ENCODE data around the gene KCNJ9.

KCNJ9 gene

DNA sequence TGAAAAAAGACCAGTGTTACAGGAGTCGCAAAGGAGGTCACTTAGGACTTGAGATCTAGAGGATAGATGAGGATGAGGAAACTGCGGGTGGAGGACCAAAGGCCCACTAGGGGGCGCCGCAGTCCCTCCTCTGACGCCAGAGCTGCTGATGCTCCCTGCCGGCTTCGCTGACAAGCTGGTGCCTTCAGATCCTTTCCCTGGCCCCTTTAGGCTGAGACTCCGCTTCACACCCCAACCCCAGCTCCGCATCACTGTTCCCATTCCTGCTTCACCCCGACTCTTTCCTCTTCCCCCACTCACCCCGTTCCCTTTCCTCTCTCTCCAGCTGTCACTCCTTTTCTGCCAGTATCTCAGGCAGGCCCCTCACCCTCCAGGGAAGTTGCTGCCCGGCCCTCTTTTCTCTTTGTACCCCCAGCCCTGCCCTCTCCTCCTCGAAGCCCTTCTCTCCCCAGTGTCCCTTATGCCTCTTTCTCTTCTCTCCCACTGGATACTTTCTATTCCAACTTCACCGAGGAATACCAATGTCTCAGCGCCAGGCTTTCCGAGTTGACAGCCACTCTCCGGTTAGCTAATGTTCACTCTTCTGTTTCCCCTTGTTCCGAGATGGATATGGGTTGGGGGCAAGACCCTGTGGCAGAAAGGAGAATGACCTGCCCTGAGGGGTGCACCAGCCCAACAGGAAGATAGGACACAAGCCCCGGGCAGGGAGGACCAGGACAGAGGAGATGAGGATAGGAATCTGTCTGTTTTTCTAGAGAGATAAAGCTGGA lies 4.5 kb downstream of the KCNJ9 start:
- TF ChIP-seq, protein P1, sequence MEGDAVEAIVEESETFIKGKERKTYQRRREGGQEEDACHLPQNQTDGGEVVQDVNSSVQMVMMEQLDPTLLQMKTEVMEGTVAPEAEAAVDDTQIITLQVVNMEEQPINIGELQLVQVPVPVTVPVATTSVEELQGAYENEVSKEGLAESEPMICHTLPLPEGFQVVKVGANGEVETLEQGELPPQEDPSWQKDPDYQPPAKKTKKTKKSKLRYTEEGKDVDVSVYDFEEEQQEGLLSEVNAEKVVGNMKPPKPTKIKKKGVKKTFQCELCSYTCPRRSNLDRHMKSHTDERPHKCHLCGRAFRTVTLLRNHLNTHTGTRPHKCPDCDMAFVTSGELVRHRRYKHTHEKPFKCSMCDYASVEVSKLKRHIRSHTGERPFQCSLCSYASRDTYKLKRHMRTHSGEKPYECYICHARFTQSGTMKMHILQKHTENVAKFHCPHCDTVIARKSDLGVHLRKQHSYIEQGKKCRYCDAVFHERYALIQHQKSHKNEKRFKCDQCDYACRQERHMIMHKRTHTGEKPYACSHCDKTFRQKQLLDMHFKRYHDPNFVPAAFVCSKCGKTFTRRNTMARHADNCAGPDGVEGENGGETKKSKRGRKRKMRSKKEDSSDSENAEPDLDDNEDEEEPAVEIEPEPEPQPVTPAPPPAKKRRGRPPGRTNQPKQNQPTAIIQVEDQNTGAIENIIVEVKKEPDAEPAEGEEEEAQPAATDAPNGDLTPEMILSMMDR (IDR thresholded peaks at IDR 0.05; ENCODE audit: borderline replicate concordance, extremely low read depth, low read length, poor library complexity, severe bottlenecking), result peak; percentile 75
- no peak for TF ChIP-seq EZH2 (IDR thresholded peaks at IDR 0.05; ENCODE audit: borderline replicate concordance, low read depth, low read length, severe bottlenecking)
- Histone ChIP-seq H3K27me3 (ENCODE audit: insufficient read depth, low read length, poor library complexity) (no peaks in the 10 kb centered on the region), H3K9me3 (ENCODE audit: insufficient read depth, low read length, severe bottlenecking) (no peaks in the 10 kb centered on the region), H3K36me3 (ENCODE audit: insufficient read depth, low read length) (peaks cover 13% of the 10 kb centered on the region; the same call in 1 of the 2 replicates), H3K79me2 (ENCODE audit: insufficient read depth, low read length) (no peaks in the 10 kb centered on the region), H3K4me3 (ENCODE audit: low read depth in 1 of 2, low read length in 2 of 2) (no peak overlapping the region), H4K20me1 (ENCODE audit: insufficient read depth, low read length) (peaks cover 2% of the 10 kb centered on the region; the same call in 1 of the 2 replicates), H2AFZ (ENCODE audit: low read depth, low read length) (no peak overlapping the region), H3K4me2 (ENCODE audit: insufficient read depth, low read length) (no peak overlapping the region), H3K4me1 (ENCODE audit: insufficient read depth, low read length) (no peaks in the 10 kb centered on the region), H3K27ac (ENCODE audit: low read length) (no peak overlapping the region), H3K9ac (ENCODE audit: low read depth, low read length) (no peak overlapping the region)
- ATAC-seq (ENCODE audit: insufficient read depth, low read depth) (peak; percentile 87), DNase-seq (peak; percentile 67)

DNA sequence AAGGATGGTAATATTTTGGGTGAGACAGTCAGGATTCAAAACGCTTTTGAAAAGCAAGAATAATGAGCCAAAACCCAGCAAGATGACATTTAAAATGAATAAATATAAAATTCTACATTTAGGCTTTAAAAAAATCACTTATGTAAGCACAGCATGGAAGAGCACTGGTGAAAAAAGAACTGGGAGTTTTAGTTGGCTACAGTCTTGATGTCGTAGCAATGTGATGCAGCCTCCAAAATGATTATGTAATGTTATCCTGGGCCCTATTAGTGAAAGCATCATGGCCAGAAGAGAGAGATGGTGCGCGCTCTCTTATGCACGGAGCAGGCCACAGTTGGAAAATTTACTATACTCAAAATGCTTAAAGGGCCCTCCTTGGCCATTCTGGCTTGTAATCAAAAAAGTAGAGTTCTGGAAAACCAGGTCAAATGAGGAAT lies 5.1 kb downstream of the KCNJ9 start:
- Histone ChIP-seq H3K27me3 (ENCODE audit: insufficient read depth, low read length, poor library complexity) (no peaks in the 10 kb centered on the region), H4K20me1 (ENCODE audit: insufficient read depth, low read length) (peaks cover 2% of the 10 kb centered on the region; the same call in 1 of the 2 replicates), H2AFZ (ENCODE audit: low read depth, low read length) (no peak overlapping the region), H3K79me2 (ENCODE audit: insufficient read depth, low read length) (no peaks in the 10 kb centered on the region), H3K9me3 (ENCODE audit: insufficient read depth, low read length, severe bottlenecking) (no peaks in the 10 kb centered on the region), H3K9ac (ENCODE audit: low read depth, low read length) (no peak overlapping the region), H3K4me2 (ENCODE audit: insufficient read depth, low read length) (no peak overlapping the region), H3K4me1 (ENCODE audit: insufficient read depth, low read length) (no peaks in the 10 kb centered on the region), H3K27ac (ENCODE audit: low read length) (no peak overlapping the region), H3K36me3 (ENCODE audit: insufficient read depth, low read length) (peaks cover 16% of the 10 kb centered on the region), H3K4me3 (ENCODE audit: low read depth in 1 of 2, low read length in 2 of 2) (no peak overlapping the region)
- no peak for DNase-seq
- ATAC-seq (ENCODE audit: insufficient read depth, low read depth), result no peak
- TF ChIP-seq EZH2 (IDR thresholded peaks at IDR 0.05; ENCODE audit: borderline replicate concordance, low read depth, low read length, severe bottlenecking), result no peak
- TF ChIP-seq, protein P1 (IDR thresholded peaks at IDR 0.05; ENCODE audit: borderline replicate concordance, extremely low read depth, low read length, poor library complexity, severe bottlenecking), result no peak

GRCh38 chr1:160087118-160087662 lies 5.9 kb downstream of the KCNJ9 start:
- Histone ChIP-seq H3K9me3 (ENCODE audit: insufficient read depth, low read length, severe bottlenecking) (no peaks in the 10 kb centered on the region), H3K4me1 (ENCODE audit: insufficient read depth, low read length) (no peaks in the 10 kb centered on the region), H3K79me2 (ENCODE audit: insufficient read depth, low read length) (no peaks in the 10 kb centered on the region), H2AFZ (ENCODE audit: low read depth, low read length) (no peak overlapping the region), H3K36me3 (ENCODE audit: insufficient read depth, low read length) (peaks cover 23% of the 10 kb centered on the region), H3K4me2 (ENCODE audit: insufficient read depth, low read length) (no peak overlapping the region), H3K27ac (ENCODE audit: low read length) (no peak overlapping the region), H3K27me3 (ENCODE audit: insufficient read depth, low read length, poor library complexity) (no peaks in the 10 kb centered on the region), H3K9ac (ENCODE audit: low read depth, low read length) (no peak overlapping the region), H3K4me3 (ENCODE audit: low read depth in 1 of 2, low read length in 2 of 2) (no peak overlapping the region), H4K20me1 (ENCODE audit: insufficient read depth, low read length) (peaks cover 2% of the 10 kb centered on the region)
- DNase-seq (no peak), ATAC-seq (ENCODE audit: insufficient read depth, low read depth) (no peak)
- TF ChIP-seq, protein P1 (IDR thresholded peaks at IDR 0.05; ENCODE audit: borderline replicate concordance, extremely low read depth, low read length, poor library complexity, severe bottlenecking), result no peak
- TF ChIP-seq EZH2 (IDR thresholded peaks at IDR 0.05; ENCODE audit: borderline replicate concordance, low read depth, low read length, severe bottlenecking), result no peak

All from DND-41 (cell line).